ENCODE measurements around the gene ERC1. TPM values are rescaled to one million over a fixed set of nuclear protein-coding genes. Genes with fewer than 3 reads are reported as not detected.
A peak's percentile ranks its signal among the peaks of the same experiment; 100 is the strongest.

ERC1 gene
- total and polyA plus RNA-seq, 2 of the 4 experiments (the other 2 are of a cell fraction), result 11.6 to 25.6 TPM

DNA sequence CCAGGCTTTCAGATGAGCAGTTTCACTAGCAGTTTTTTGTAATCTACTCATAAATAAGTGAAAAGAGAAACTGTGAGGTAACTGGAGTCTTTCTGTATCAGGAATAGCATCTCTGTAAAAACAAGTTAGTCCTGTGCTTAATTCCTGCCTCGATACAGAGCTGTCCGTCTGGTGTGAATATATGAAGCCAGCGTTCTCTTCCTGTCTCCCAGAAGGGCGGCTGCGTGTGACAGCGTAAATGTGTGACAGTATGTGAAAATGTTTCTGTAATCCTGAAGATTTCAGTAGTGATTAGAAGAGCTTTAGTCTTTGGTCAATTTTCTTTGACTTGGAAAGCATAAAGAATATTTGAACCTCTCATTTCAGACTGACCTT is 453.1 kb downstream of the ERC1 start:
- peak overlapping the region; percentile 36 for H2AFZ ChIP-seq (replicated peaks; ENCODE audit: low read length, poor library complexity)

More for the DNA sequence above, 453.1 kb downstream of the ERC1 start:
- H3K14ac ChIP-seq (replicated peaks; ENCODE audit: low read depth, low read length), result peak overlapping the region; percentile 80
- peaks cover 0 to 6% of the 10 kb centered on the region in 2 experiments; a peak in 3 of 4 replicates for H3K79me1 ChIP-seq (ENCODE audit: low read depth in 1 of 2, low read length in 2 of 2)
- H3K9me1 ChIP-seq (ENCODE audit: insufficient read depth, low read length), result 0 out of 2 replicates have a peak, but pooled peaks cover 7% of the 10 kb centered on the region
- H3K4me3 ChIP-seq (ENCODE audit: insufficient read depth, low read depth, low read length), result peak overlapping the region; percentile 17; the same call in 1 of the 2 replicates
- H2BK120ac ChIP-seq (ENCODE audit: low read depth, low read length), result peak overlapping the region; percentile 72; the same call in 1 of the 2 replicates
- dilution Hi-C loops (cut with HindIII; ENCODE audit: low sequenced_read_pairs, unreplicated experiment) (no loop called here), in situ Hi-C loops (cut with MboI; ENCODE audit: low sequenced_read_pairs) (no loop called here), intact Hi-C loops (cut with micrococcal nuclease) (loop anchor here (2.0 kb wide), 1 partner anchor 31 kb away; no protein-coding TSS in a partner anchor)
- no peaks in the 10 kb centered on the region for H4K20me1 ChIP-seq (ENCODE audit: insufficient read depth, low read length)
- H4K8ac ChIP-seq (ENCODE audit: low read depth in 2 of 2, low read length in 2 of 2), result peak overlapping the region; percentile 76 to 85
- H3K9ac ChIP-seq (ENCODE audit: low read depth, low read length), result peak overlapping the region; percentile 67; the same call in 1 of the 2 replicates
- no peak overlapping the region for H2AK5ac ChIP-seq (ENCODE audit: low read depth, low read length)
- H4K91ac ChIP-seq (ENCODE audit: insufficient read depth, low read depth, low read length), result peak overlapping the region; percentile 77
- no peak overlapping the region for H2AK9ac ChIP-seq (replicated peaks; ENCODE audit: low read depth, low read length, poor library complexity)
- no peaks in the 10 kb centered on the region for H3K27me3 ChIP-seq (ENCODE audit: control insufficient read depth, insufficient read depth, low read length)
- H2BK15ac ChIP-seq (ENCODE audit: low read depth, low read length), result peak overlapping the region; percentile 69; the same call in 1 of the 3 replicates
- ChIA-PET CTCF (interaction anchor here (0.9 kb wide), 1 partner anchor 9 kb away, joined by 3 read pairs; no protein-coding TSS in a partner anchor), POLR2A (ENCODE audit: unreplicated experiment) (interaction anchor here (0.6 kb wide), 1 partner anchor 140 kb away, joined by 7 read pairs; no protein-coding TSS in a partner anchor)
- H4K5ac ChIP-seq (ENCODE audit: low read depth, low read length), result peak overlapping the region; percentile 17
- no TSS peak for BruUV-seq (replicated peaks)
- peak overlapping the region; percentile 29; the same call in 1 of the 2 replicates for H3K23ac ChIP-seq (ENCODE audit: low read depth, low read length)
- peak overlapping the region; percentile 86 for H3K4me2 ChIP-seq (ENCODE audit: low read depth, low read length)
- peak overlapping the region; percentile 48 for H3K27ac ChIP-seq (ENCODE audit: insufficient read depth, low read length)
- H3K18ac ChIP-seq (ENCODE audit: low read depth, low read length), result peak overlapping the region; percentile 19; the same call in 1 of the 2 replicates
- ATAC-seq (ENCODE audit: low read depth), result peak; percentile 56
- H3K4ac ChIP-seq (ENCODE audit: low read depth, low read length), result peak overlapping the region; percentile 65
- peak overlapping the region; percentile 28; the same call in 1 of the 2 replicates for H2BK20ac ChIP-seq (ENCODE audit: low read depth, low read length)
- DNase-seq, result no peak
- TF ChIP-seq CTCF (conservative IDR thresholded peaks at IDR 0.05; ENCODE audit: low read depth, low read length) (no peak), MXI1 (IDR thresholded peaks at IDR 0.05; ENCODE audit: borderline replicate concordance, low read depth, low read length) (no peak), NFE2L2 (IDR thresholded peaks at IDR 0.05; ENCODE audit: low read depth, low read length) (no peak), RFX5 (IDR thresholded peaks at IDR 0.05; ENCODE audit: low read depth, low read length) (no peak), RCOR1 (IDR thresholded peaks at IDR 0.05; ENCODE audit: insufficient replicate concordance, low read length) (no peak), MAFK (IDR thresholded peaks at IDR 0.05; ENCODE audit: low read depth, low read length) (no peak), CEBPB (IDR thresholded peaks at IDR 0.05; ENCODE audit: low read depth, low read length) (no peak), MAZ (IDR thresholded peaks at IDR 0.05; ENCODE audit: borderline replicate concordance, low read depth, low read length) (no peak), POLR2A (IDR thresholded peaks at IDR 0.05; ENCODE audit: low read depth, low read length) (no peak), USF2 (IDR thresholded peaks at IDR 0.05; ENCODE audit: low read depth, low read length) (no peak), RAD21 (IDR thresholded peaks at IDR 0.05; ENCODE audit: low read length) (no peak)
- TF ChIP-seq, protein P1, sequence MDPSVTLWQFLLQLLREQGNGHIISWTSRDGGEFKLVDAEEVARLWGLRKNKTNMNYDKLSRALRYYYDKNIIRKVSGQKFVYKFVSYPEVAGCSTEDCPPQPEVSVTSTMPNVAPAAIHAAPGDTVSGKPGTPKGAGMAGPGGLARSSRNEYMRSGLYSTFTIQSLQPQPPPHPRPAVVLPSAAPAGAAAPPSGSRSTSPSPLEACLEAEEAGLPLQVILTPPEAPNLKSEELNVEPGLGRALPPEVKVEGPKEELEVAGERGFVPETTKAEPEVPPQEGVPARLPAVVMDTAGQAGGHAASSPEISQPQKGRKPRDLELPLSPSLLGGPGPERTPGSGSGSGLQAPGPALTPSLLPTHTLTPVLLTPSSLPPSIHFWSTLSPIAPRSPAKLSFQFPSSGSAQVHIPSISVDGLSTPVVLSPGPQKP (IDR thresholded peaks at IDR 0.05; ENCODE audit: borderline replicate concordance, low read depth, low read length), result no peak
- peak overlapping the region; percentile 82 for H3K56ac ChIP-seq (ENCODE audit: extremely low read depth, insufficient read depth, low read length)
- H3K36me3 ChIP-seq (ENCODE audit: control insufficient read depth, insufficient read depth, low read length), result 0 out of 2 replicates have a peak, but pooled peaks cover 4% of the 10 kb centered on the region
- no peaks in the 10 kb centered on the region for H3K9me3 ChIP-seq (ENCODE audit: control insufficient read depth, insufficient read depth, low read length)
- peaks cover 18% of the 10 kb centered on the region for H3K4me1 ChIP-seq (ENCODE audit: control insufficient read depth, insufficient read depth, low read length)
- no CpG with 5 or more reads among the region's 6 CpGs for WGBS, 2 experiments (ENCODE audit: extremely low coverage in 2 of 2, insufficient read length in 1 of 2)
- peak overlapping the region; percentile 86 for H2BK5ac ChIP-seq (ENCODE audit: low read depth, low read length, poor library complexity, severe bottlenecking)
